IPS-18a (cell line): ENCODE data around the gene CCR5AS.
"Not testable (repeated sequence)": the region's sequence is repeated elsewhere in the genome, so short reads cannot be mapped to it uniquely, and the experiment has no call there.

Experiments
- H3K27ac ChIP-seq: one replicate; pipeline ENCODE4 v1.5.1; 2013; ENCODE audit warnings: low read length
- H3K27me3 ChIP-seq: one replicate; pipeline ENCODE4 v1.6.1; 2013; ENCODE audit warnings: mild to moderate bottlenecking, low read length; ENCODE audit not compliant: control insufficient read depth, insufficient read depth
- H3K36me3 ChIP-seq: one replicate; pipeline ENCODE4 v1.6.1; 2013; ENCODE audit warnings: low read depth, low read length; ENCODE audit not compliant: control insufficient read depth
- H3K4me1 ChIP-seq: one replicate; pipeline ENCODE4 v1.6.1; 2013; ENCODE audit warnings: low read depth, low read length; ENCODE audit not compliant: control insufficient read depth
- H3K4me3 ChIP-seq: one replicate; pipeline ENCODE4 v1.5.1; 2013; ENCODE audit warnings: low read length
- H3K9ac ChIP-seq: one replicate; pipeline ENCODE4 v1.6.1; 2013; ENCODE audit warnings: mild to moderate bottlenecking, low read length, moderate library complexity
- H3K9me3 ChIP-seq: one replicate; pipeline ENCODE4 v1.6.1; 2013; ENCODE audit warnings: low read depth, low read length; ENCODE audit not compliant: control insufficient read depth

The CCR5AS gene

GRCh38 chr3:46400000-46400734 is 6.7 kb downstream of the CCR5AS start:
- Histone ChIP-seq H3K9ac (no peak overlapping the region), H3K27ac (no peak overlapping the region), H3K4me1 (no peaks in the 10 kb centered on the region), H3K36me3 (no peaks in the 10 kb centered on the region), H3K4me3 (no peak overlapping the region), H3K9me3 (no peaks in the 10 kb centered on the region), H3K27me3 (no peaks in the 10 kb centered on the region)

DNA sequence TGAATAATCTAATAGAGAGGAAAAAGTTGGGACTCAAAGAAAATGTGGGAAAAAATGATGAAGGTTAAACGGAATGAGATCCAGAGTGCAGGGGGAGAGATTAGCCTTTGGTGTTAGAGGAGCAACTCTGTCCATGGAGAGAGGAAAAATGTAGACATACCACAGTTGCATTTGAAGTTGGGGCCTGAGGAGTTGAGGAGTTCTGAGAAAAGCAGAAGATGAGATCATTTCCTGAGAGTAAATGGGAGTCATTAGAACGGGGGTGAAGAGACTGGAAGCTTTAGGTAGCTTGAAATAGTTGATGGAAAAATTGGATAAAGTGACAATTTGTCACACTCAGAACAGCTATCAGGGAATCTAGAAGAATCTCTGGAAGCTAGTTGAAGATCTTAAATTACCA is 7.3 kb downstream of the CCR5AS start:
- H3K27ac ChIP-seq = no peak overlapping the region
- no peaks in the 10 kb centered on the region for H3K4me1 ChIP-seq
- no peak overlapping the region for H3K9ac ChIP-seq
- H3K4me3 ChIP-seq = no peak overlapping the region
- no peaks in the 10 kb centered on the region for H3K36me3 ChIP-seq
- H3K27me3 ChIP-seq = no peaks in the 10 kb centered on the region
- no peaks in the 10 kb centered on the region for H3K9me3 ChIP-seq

GRCh38 chr3:46399098-46399497 is 7.8 kb downstream of the CCR5AS start:
- no peaks in the 10 kb centered on the region for H3K9me3 ChIP-seq
- H3K27me3 ChIP-seq = no peaks in the 10 kb centered on the region
- no peaks in the 10 kb centered on the region for H3K4me1 ChIP-seq
- no peak overlapping the region for H3K9ac ChIP-seq
- no peaks in the 10 kb centered on the region for H3K36me3 ChIP-seq
- no peak overlapping the region for H3K27ac ChIP-seq
- H3K4me3 ChIP-seq = no peak overlapping the region

GRCh38 chr3:46398186-46398955 is 8.5 kb downstream of the CCR5AS start:
- peaks cover 7% of the 10 kb centered on the region for H3K4me1 ChIP-seq
- H3K9me3 ChIP-seq = no peaks in the 10 kb centered on the region
- no peaks in the 10 kb centered on the region for H3K36me3 ChIP-seq
- H3K9ac ChIP-seq = no peak overlapping the region
- H3K4me3 ChIP-seq = no peak overlapping the region
- H3K27me3 ChIP-seq = no peaks in the 10 kb centered on the region
- no peak overlapping the region for H3K27ac ChIP-seq

GRCh38 chr3:46397111-46397510 is 9.8 kb downstream of the CCR5AS start:
- Histone ChIP-seq H3K9me3 (no peaks in the 10 kb centered on the region), H3K4me1 (peaks cover 7% of the 10 kb centered on the region), H3K27ac (no peak overlapping the region), H3K4me3 (no peak overlapping the region), H3K9ac (no peak overlapping the region), H3K36me3 (no peaks in the 10 kb centered on the region), H3K27me3 (no peaks in the 10 kb centered on the region)

DNA sequence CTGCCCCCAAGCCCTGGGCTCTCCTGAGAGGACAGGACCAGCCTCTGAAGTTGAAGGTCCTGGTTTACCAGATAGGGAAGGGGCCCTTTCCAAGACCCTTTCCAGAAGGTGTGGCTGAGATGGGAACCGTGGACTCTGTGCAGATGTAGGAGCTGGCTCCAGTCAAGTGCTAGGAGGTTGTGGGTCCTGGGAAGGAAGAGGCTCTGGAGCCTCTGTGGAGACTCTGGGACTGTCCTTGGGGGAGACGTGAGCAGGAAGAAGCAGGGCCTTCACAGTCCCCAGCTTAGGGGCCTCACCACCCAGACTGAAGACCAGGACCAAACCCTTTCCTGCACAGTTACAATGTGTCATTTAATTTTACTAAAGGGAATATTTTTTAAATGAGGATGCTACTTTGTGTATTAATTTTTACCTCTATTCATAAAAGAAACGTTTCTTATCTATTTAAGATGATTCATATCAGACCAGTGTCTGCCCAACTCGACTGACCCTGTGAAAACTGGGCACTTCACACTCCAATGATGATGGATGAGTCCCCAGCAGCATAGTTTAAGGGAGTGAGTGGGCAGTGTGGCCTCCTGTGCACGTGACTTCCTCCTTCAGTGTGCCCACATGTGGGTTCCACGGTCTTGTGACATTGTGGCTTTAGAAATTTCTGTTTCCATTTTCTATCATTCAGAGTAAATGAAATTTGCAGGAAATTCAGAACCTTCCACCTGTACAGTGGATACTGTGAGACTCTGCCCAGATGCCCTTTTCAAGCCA is 10.9 kb downstream of the CCR5AS start:
- no peak overlapping the region for H3K9ac ChIP-seq
- no peak overlapping the region for H3K27ac ChIP-seq
- peaks cover 7% of the 10 kb centered on the region for H3K4me1 ChIP-seq
- no peaks in the 10 kb centered on the region for H3K27me3 ChIP-seq
- no peaks in the 10 kb centered on the region for H3K36me3 ChIP-seq
- no peaks in the 10 kb centered on the region for H3K9me3 ChIP-seq
- H3K4me3 ChIP-seq = no peak overlapping the region

GRCh38 chr3:46395210-46395661 is 11.6 kb downstream of the CCR5AS start:
- Histone ChIP-seq H3K4me3 (no peak overlapping the region), H3K9ac (no peak overlapping the region), H3K9me3 (no peaks in the 10 kb centered on the region), H3K36me3 (no peaks in the 10 kb centered on the region), H3K27me3 (no peaks in the 10 kb centered on the region), H3K27ac (no peak overlapping the region), H3K4me1 (peaks cover 7% of the 10 kb centered on the region)

- H3K27me3 ChIP-seq = no peaks in the 10 kb centered on the region
- no peak overlapping the region for H3K27ac ChIP-seq
- peaks cover 7% of the 10 kb centered on the region for H3K4me1 ChIP-seq
- no peak overlapping the region for H3K9ac ChIP-seq
- no peaks in the 10 kb centered on the region for H3K9me3 ChIP-seq
- H3K4me3 ChIP-seq = no peak overlapping the region
- H3K36me3 ChIP-seq = no peaks in the 10 kb centered on the region
Observed at GRCh38 chr3:46393554-46394434, 13.1 kb downstream of the CCR5AS start.

GRCh38 chr3:46393011-46393410 is 13.9 kb downstream of the CCR5AS start:
- Histone ChIP-seq H3K4me3 (no peak overlapping the region), H3K36me3 (no peaks in the 10 kb centered on the region), H3K9ac (no peak overlapping the region), H3K27me3 (no peaks in the 10 kb centered on the region), H3K27ac (no peak overlapping the region), H3K9me3 (no peaks in the 10 kb centered on the region), H3K4me1 (peaks cover 7% of the 10 kb centered on the region)

DNA sequence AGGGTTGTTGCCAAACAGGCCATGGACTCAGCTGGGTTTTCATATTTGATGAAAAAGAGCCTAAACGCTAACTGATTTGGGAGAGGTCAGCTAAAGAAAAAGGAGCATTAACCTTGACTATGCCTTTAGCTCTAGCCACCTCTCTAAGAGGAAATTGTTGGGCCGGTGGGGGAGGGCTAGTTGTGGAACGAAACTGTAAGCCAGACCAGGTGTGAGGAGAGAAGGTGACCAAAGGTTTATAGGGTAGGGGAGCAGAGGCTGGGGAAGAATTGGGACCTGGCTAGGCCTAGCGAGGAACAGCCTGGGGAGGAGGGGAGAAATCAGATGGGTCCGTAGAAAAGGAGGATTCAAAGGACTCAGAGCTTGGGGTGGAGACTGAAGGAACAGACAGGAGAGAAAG is 15.3 kb downstream of the CCR5AS start:
- H3K4me3 ChIP-seq, H3K36me3 ChIP-seq, H3K9ac ChIP-seq, H3K9me3 ChIP-seq, H3K4me1 ChIP-seq, H3K27ac ChIP-seq, H3K27me3 ChIP-seq: not testable (repeated sequence)

DNA sequence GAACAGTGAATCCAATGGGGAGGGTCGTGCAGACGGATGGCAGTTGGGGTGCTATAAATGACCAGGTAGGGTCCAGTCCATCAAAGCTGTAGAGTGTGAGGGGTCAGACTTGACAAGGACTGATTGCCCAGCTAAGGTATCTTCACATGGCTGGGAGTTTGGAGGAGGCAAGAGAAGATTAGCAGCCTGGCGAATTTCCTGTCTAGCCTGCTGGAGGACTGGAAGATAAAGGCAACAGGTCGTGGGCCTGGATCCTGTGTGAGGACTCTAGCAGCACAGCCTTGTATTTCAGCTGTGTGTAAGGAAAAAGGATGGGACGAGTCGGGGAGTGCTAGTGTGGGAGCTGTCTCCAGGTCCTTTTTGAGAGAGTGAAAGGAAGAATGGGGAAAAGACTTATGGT is 17.6 kb downstream of the CCR5AS start:
- Histone ChIP-seq H3K4me3 (no peak overlapping the region), H3K4me1 (peaks cover 7% of the 10 kb centered on the region), H3K27me3 (no peaks in the 10 kb centered on the region), H3K36me3 (no peaks in the 10 kb centered on the region), H3K9me3 (no peaks in the 10 kb centered on the region), H3K9ac (no peak overlapping the region), H3K27ac (no peak overlapping the region)
